ENCODE results near the gene EPN2.

GRCh38 chr17:19369107-19369778 is 132.1 kb downstream of the EPN2 start:
- no peak for TF ChIP-seq POLR2AphosphoS5 (IDR thresholded peaks at IDR 0.05)
- no peak for TF ChIP-seq CTCF (IDR thresholded peaks at IDR 0.05; ENCODE audit: poor library complexity, severe bottlenecking)
- TF ChIP-seq EP300 (conservative IDR thresholded peaks at IDR 0.05; ENCODE audit: poor library complexity, severe bottlenecking), result no peak
- no peak for TF ChIP-seq EZH2 (IDR thresholded peaks at IDR 0.05; ENCODE audit: borderline replicate concordance, insufficient read depth, low read length, poor library complexity, severe bottlenecking)
- no peak for TF ChIP-seq SMC3 (conservative IDR thresholded peaks at IDR 0.05; ENCODE audit: poor library complexity)
- no peak for TF ChIP-seq MXI1 (conservative IDR thresholded peaks at IDR 0.05; ENCODE audit: poor library complexity, severe bottlenecking)
